ENCODE measurements around the gene C10orf105. TPM values are rescaled to one million over a fixed set of nuclear protein-coding genes. Genes with fewer than 3 reads are reported as not detected.
A peak's percentile ranks its signal among the peaks of the same experiment; 100 is the strongest.

Gene C10orf105
- total and polyA plus RNA-seq, 2 donors (not counting 1 experiment from before 2014, with no cell fraction given) = under 0.01 to 0.14 TPM

DNA sequence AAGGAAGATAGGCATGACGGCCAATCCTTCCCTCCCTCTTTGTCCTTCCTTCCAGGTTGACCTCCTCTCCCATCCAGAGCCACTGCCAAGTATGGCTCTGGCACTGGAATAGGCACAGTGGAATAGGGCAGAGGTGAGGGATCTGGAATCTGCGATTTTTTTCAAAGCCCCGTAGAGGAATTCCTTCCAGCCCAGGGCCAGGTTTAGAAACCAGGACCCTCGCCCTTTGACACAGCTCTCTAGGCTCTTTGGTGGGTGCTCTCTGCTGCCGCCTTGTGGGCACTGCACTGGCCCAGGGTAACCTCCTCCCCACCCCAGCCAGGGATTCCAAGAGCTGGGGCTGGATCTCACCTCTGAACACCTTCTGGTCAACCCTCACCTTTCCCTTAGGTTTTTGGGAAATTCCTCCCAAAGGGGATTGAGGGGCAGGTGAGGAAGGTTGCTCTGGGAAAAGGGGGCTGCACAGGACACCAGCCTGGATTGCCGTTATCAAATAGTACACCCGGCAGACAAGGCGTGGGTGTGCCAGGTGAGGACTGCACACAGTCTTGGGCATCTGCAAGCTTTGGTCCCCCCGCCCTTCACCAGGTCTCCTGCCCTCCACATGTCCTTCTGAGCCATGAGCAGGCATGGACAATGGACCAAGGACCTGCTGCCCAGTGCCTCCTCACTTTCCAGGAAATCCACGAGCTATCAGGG is 22.8 kb downstream of the C10orf105 start:
- Histone ChIP-seq H3K4me3 (replicated peaks in 1 of 4; ENCODE audit: control extremely low read depth in 1 of 4, insufficient read depth in 1 of 4, low read depth in 3 of 4, low read length in 4 of 4) (no peak overlapping the region), H2AFZ (ENCODE audit: low read length) (no peak overlapping the region), H3K36me3 (ENCODE audit: control insufficient read depth, insufficient read depth, low read length) (no peaks in the 10 kb centered on the region), H3K9ac (ENCODE audit: insufficient read depth, low read length) (no peak overlapping the region), H3K27me3 (ENCODE audit: control insufficient read depth, insufficient read depth, low read length) (no peaks in the 10 kb centered on the region), H3K9me3 (ENCODE audit: control insufficient read depth, insufficient read depth, low read depth, low read length) (no peaks in the 10 kb centered on the region), H3K4me2 (ENCODE audit: extremely low read depth, insufficient read depth, low read length) (no peak overlapping the region), H3K79me2 (ENCODE audit: control insufficient read depth, insufficient read depth, low read length) (no peaks in the 10 kb centered on the region), H3K4me1 (ENCODE audit: control insufficient read depth, extremely low read depth, insufficient read depth, low read length) (no peaks in the 10 kb centered on the region), H4K20me1 (ENCODE audit: control insufficient read depth, extremely low read depth, insufficient read depth, low read length) (no peaks in the 10 kb centered on the region), H3K27ac (ENCODE audit: insufficient read depth, low read length) (no peak overlapping the region)
- TF ChIP-seq EZH2 (IDR thresholded peaks at IDR 0.05; ENCODE audit: low read length, missing control alignments) (no peak), CTCF (conservative IDR thresholded peaks at IDR 0.05 in 1 of 2, IDR thresholded peaks at IDR 0.05 in 1 of 2; ENCODE audit: low read depth in 1 of 2, low read length in 2 of 2) (peak; percentile 87 to 93)
- peak in 1 of 2 donors; percentile 14 for DNase-seq (ENCODE audit: low read depth in 2 of 2)

- H3K4me2 ChIP-seq (ENCODE audit: extremely low read depth, insufficient read depth, low read length) = no peak overlapping the region
- DNase-seq (ENCODE audit: low read depth in 2 of 2) = no peak
- H3K9ac ChIP-seq (ENCODE audit: insufficient read depth, low read length) = no peak overlapping the region
- H3K9me3 ChIP-seq (ENCODE audit: control insufficient read depth, insufficient read depth, low read depth, low read length) = no peaks in the 10 kb centered on the region
- no peaks in the 10 kb centered on the region for H3K36me3 ChIP-seq (ENCODE audit: control insufficient read depth, insufficient read depth, low read length)
- no peaks in the 10 kb centered on the region for H3K27me3 ChIP-seq (ENCODE audit: control insufficient read depth, insufficient read depth, low read length)
- no peaks in the 10 kb centered on the region for H4K20me1 ChIP-seq (ENCODE audit: control insufficient read depth, extremely low read depth, insufficient read depth, low read length)
- H3K79me2 ChIP-seq (ENCODE audit: control insufficient read depth, insufficient read depth, low read length) = no peaks in the 10 kb centered on the region
- H3K4me1 ChIP-seq (ENCODE audit: control insufficient read depth, extremely low read depth, insufficient read depth, low read length) = no peaks in the 10 kb centered on the region
- H3K27ac ChIP-seq (ENCODE audit: insufficient read depth, low read length) = no peak overlapping the region
- no peak overlapping the region for H2AFZ ChIP-seq (ENCODE audit: low read length)
- no peak overlapping the region for H3K4me3 ChIP-seq (replicated peaks in 1 of 4; ENCODE audit: control extremely low read depth in 1 of 4, insufficient read depth in 1 of 4, low read depth in 3 of 4, low read length in 4 of 4)
- TF ChIP-seq CTCF (conservative IDR thresholded peaks at IDR 0.05 in 1 of 2, IDR thresholded peaks at IDR 0.05 in 1 of 2; ENCODE audit: low read depth in 1 of 2, low read length in 2 of 2) = no peak
- TF ChIP-seq EZH2 (IDR thresholded peaks at IDR 0.05; ENCODE audit: low read length, missing control alignments) = no peak
Measured at GRCh38 chr10:71695502-71696476, 23.8 kb downstream of the C10orf105 start.

DNA sequence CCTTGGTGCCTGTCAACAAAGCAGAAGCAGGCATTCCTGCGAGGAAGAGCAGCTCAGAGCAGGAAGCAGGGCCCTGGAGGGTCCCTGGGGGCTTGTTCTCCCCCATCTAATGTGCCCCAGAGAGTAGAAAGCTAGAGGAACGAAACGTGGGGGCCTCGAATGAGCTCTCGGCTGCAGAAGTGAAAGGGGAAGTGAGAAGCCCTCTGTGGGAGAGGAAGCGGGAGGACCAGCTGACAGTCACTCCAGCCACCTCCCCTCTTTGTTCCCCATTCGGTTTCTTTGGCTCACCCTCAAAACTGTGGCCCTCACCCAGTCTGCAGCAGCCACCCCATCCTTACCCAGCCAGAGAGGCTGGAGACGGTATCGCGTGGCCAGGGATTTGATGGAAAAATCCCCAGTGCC is 25.0 kb downstream of the C10orf105 start:
- Histone ChIP-seq H2AFZ (ENCODE audit: low read length) (no peak overlapping the region), H3K4me2 (ENCODE audit: extremely low read depth, insufficient read depth, low read length) (no peak overlapping the region), H3K36me3 (ENCODE audit: control insufficient read depth, insufficient read depth, low read length) (no peaks in the 10 kb centered on the region), H3K4me3 (replicated peaks in 1 of 4; ENCODE audit: control extremely low read depth in 1 of 4, insufficient read depth in 1 of 4, low read depth in 3 of 4, low read length in 4 of 4) (no peak overlapping the region), H3K4me1 (ENCODE audit: control insufficient read depth, extremely low read depth, insufficient read depth, low read length) (no peaks in the 10 kb centered on the region), H3K9me3 (ENCODE audit: control insufficient read depth, insufficient read depth, low read depth, low read length) (no peaks in the 10 kb centered on the region), H3K9ac (ENCODE audit: insufficient read depth, low read length) (no peak overlapping the region), H3K79me2 (ENCODE audit: control insufficient read depth, insufficient read depth, low read length) (no peaks in the 10 kb centered on the region), H4K20me1 (ENCODE audit: control insufficient read depth, extremely low read depth, insufficient read depth, low read length) (no peaks in the 10 kb centered on the region), H3K27me3 (ENCODE audit: control insufficient read depth, insufficient read depth, low read length) (no peaks in the 10 kb centered on the region), H3K27ac (ENCODE audit: insufficient read depth, low read length) (no peak overlapping the region)
- TF ChIP-seq CTCF (conservative IDR thresholded peaks at IDR 0.05 in 1 of 2, IDR thresholded peaks at IDR 0.05 in 1 of 2; ENCODE audit: low read depth in 1 of 2, low read length in 2 of 2) = no peak
- no peak for TF ChIP-seq EZH2 (IDR thresholded peaks at IDR 0.05; ENCODE audit: low read length, missing control alignments)
- DNase-seq (ENCODE audit: low read depth in 2 of 2) = no peak

Measured in fibroblast of lung (primary cell).